Breast epithelium (tissue), 4 donors: Measurements from ENCODE around the gene VPS35L. TPM values are rescaled to one million over a fixed set of nuclear protein-coding genes. Genes with fewer than 3 reads are reported as not detected.

Experiments used
- DNase-seq, 2 donors: peaks; one replicate each; pipeline ENCODE4 v3.0.0-alpha.2; 2019; ENCODE audit warnings: low spot score in 2 of 2
- H3K27ac ChIP-seq, 2 donors: fragments of 200-600 bp; sonication (generic) in 1 of 2; one replicate each; pipeline ENCODE4 v1.5.1; 2016 to 2019; ENCODE audit warnings: mild to moderate bottlenecking in 1 of 2
- H3K27me3 ChIP-seq, 2 donors: fragments of 200-600 bp; sonication (generic) in 1 of 2; one replicate each; pipeline versions ENCODE4 v1.5.1 to v1.6.0; 2017 to 2019; ENCODE audit warnings: control low read depth in 1 of 2, mild to moderate bottlenecking in 1 of 2
- H3K36me3 ChIP-seq: fragments of 200-600 bp; one replicate; pipeline ENCODE4 v1.5.1; 2019
- H3K4me1 ChIP-seq, 2 donors: fragments of 200-600 bp; sonication (generic); one replicate each; pipeline ENCODE4 v1.5.1; 2016 to 2019; ENCODE audit warnings: control low read depth in 1 of 2
- H3K4me3 ChIP-seq, 3 donors: fragments of 200-600 bp; sonication (generic); 1 replicate in 2 of 3; 2 replicates in 1 of 3; pipeline ENCODE4 v1.5.1; 2016 to 2019; ENCODE audit warnings: mild to moderate bottlenecking in 3 of 3, moderate library complexity in 2 of 3
- H3K9me3 ChIP-seq, 2 donors: fragments of 200-600 bp; sonication (generic) in 1 of 2; one replicate each; pipeline ENCODE4 v1.5.1; 2016 to 2019; ENCODE audit warnings: control low read depth in 1 of 2
- POLR2A ChIP-seq: fragments of 450-650 bp; IDR thresholded peaks from one replicate; pipeline ENCODE4 v1.6.1; 2016; ENCODE audit warnings: antibody characterized with exemption, mild to moderate bottlenecking, moderate library complexity
- POLR2AphosphoS5 ChIP-seq, 3 donors: sonication (generic); formaldehyde crosslinking; IDR thresholded peaks; one replicate each; pipeline ENCODE4 v1.6.1; 2017; ENCODE audit warnings: antibody characterized with exemption in 3 of 3
- intact Hi-C: fragments of 100-400 bp; cut with DNase I; formaldehyde crosslinking; loops from one replicate; pipeline ENCODE4 v1.15.1; 2023; ENCODE audit warnings: low total_unique reads
- total RNA-seq, 3 donors: library from RNA; depleted of rRNA; stranded (reverse); fragments of >200 nt; gene quantifications; one replicate each; pipeline ENCODE4 v1.1.0, GENCODE V29; 2016
- TF ChIP-seq, protein P1 (sequence below), 3 donors: fragments of 450-650 bp; IDR thresholded peaks; one replicate each; pipeline ENCODE4 v1.5.1; 2016 to 2017; ENCODE audit warnings: antibody characterized with exemption in 3 of 3, mild to moderate bottlenecking in 3 of 3, moderate library complexity in 3 of 3

The VPS35L gene
- total RNA-seq, 3 donors from 2014 or later, result 36.4 to 43.3 (median 40.5) TPM

- no peak for DNase-seq
- TF ChIP-seq POLR2AphosphoS5 (IDR thresholded peaks at IDR 0.05) (no peak), POLR2A (no peak)
- TF ChIP-seq, protein P1, sequence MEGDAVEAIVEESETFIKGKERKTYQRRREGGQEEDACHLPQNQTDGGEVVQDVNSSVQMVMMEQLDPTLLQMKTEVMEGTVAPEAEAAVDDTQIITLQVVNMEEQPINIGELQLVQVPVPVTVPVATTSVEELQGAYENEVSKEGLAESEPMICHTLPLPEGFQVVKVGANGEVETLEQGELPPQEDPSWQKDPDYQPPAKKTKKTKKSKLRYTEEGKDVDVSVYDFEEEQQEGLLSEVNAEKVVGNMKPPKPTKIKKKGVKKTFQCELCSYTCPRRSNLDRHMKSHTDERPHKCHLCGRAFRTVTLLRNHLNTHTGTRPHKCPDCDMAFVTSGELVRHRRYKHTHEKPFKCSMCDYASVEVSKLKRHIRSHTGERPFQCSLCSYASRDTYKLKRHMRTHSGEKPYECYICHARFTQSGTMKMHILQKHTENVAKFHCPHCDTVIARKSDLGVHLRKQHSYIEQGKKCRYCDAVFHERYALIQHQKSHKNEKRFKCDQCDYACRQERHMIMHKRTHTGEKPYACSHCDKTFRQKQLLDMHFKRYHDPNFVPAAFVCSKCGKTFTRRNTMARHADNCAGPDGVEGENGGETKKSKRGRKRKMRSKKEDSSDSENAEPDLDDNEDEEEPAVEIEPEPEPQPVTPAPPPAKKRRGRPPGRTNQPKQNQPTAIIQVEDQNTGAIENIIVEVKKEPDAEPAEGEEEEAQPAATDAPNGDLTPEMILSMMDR (IDR thresholded peaks at IDR 0.05), result no peak
- Histone ChIP-seq H3K9me3 (no peaks in the 10 kb centered on the region), H3K27me3 (no peaks in the 10 kb centered on the region), H3K4me1 (peaks cover 5 to 24% of the 10 kb centered on the region in 2 donors), H3K36me3 (no peaks in the 10 kb centered on the region), H3K4me3 (peak overlapping the region; percentile 69 to 99 (median 88)), H3K27ac (peak overlapping the region; percentile 76 to 94)
- intact Hi-C loops, result loop anchor here (10.0 kb wide), 1 partner anchor 166 kb away; the partner anchor contains the start of gene GPRC5B
Observed at GRCh38 chr16:19718624-19718965, 163.1 kb downstream of the VPS35L start.

DNA sequence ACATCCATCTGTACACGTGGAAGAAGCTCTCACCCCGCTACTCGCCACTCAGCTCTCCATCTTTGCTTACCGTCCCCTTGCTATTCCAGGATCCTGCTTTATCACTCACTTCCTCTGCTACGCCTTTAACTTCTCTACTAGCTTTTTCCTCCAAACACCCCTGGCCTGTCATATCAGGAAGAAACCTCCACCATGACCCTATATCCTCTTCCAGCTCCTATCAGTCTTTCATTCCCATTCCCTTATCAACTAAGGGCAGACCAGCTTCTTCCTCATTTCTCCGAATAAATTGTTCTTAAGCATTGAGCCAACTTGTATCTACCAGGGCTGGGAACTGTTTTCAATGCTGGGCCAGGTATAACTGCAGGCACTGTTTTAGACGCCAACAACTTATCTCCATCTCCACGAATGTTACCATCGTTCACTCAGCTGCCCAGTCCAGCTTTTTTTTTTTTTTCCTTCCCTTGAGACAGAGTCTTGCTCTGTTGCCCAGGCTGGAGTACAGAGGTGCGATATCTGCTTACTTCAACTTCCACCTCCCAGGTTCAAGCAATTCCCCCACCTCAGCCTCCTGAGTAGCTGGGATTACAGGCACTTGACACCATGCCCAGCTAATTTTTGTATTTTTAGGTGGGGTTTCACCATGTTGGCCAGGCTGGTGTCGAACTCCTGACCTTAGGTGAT lies 166.9 kb downstream of the VPS35L start:
- Histone ChIP-seq H3K9me3 (no peaks in the 10 kb centered on the region), H3K4me3 (no peak overlapping the region), H3K36me3 (no peaks in the 10 kb centered on the region), H3K4me1 (peaks cover 0 to 6% of the 10 kb centered on the region in 2 donors), H3K27me3 (no peaks in the 10 kb centered on the region), H3K27ac (no peak overlapping the region)
- TF ChIP-seq, protein P1 (IDR thresholded peaks at IDR 0.05), result no peak
- TF ChIP-seq POLR2AphosphoS5 (IDR thresholded peaks at IDR 0.05) (no peak), POLR2A (no peak)
- DNase-seq, result no peak
- intact Hi-C loops, result no loop called here

DNA sequence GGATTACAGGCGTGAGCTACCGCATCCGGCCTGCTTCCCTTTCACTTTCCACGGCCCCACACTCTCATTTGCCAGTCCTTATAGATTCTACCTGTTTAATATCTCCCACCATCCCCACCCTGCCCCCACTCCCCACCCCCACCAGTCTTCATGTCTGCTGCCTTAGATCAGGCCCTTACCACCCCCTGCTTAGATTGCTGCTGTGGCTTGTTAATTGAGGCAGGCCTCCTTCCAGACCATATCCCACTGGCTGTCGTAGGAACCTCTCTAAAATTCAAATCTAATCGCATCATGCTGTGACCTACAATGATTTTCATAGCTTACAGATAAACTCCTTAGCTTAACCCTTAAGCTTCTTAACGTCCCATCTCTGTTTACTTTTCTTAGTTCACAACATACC lies 167.5 kb downstream of the VPS35L start:
- H3K36me3 ChIP-seq, result no peaks in the 10 kb centered on the region
- H3K4me1 ChIP-seq, result peaks cover 0 to 6% of the 10 kb centered on the region in 2 donors
- H3K4me3 ChIP-seq, result no peak overlapping the region
- intact Hi-C loops, result no loop called here
- TF ChIP-seq, protein P1 (IDR thresholded peaks at IDR 0.05), result no peak
- no peak for TF ChIP-seq POLR2A
- TF ChIP-seq POLR2AphosphoS5 (IDR thresholded peaks at IDR 0.05), result no peak
- no peaks in the 10 kb centered on the region for H3K9me3 ChIP-seq
- no peaks in the 10 kb centered on the region for H3K27me3 ChIP-seq
- DNase-seq, result no peak
- no peak overlapping the region for H3K27ac ChIP-seq

- TF ChIP-seq POLR2AphosphoS5 (IDR thresholded peaks at IDR 0.05), result no peak
- TF ChIP-seq POLR2A, result no peak
- TF ChIP-seq, protein P1 (IDR thresholded peaks at IDR 0.05), result no peak
- intact Hi-C loops, result no loop called here
- no peaks in the 10 kb centered on the region for H3K36me3 ChIP-seq
Observed at GRCh38 chr16:19728636-19728965, 173.1 kb downstream of the VPS35L start.

DNA sequence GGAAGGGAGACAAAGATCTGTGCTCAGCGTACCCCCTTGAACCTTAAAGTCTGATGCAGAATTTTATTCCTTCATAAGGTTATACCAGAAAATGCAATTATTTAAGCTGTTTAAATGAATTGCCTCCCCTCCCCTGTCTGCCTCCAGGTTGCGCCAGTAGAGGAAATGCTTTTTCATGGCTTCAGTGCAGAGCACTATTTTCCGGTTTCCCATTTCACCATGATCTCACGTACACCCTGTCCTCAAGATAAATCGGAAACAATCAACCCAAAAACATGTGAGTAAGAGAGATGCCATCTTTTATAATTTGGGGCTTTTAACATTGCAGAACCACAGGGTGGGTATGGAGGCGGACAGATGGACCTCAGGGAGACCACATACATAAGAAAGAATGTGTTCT lies 178.0 kb downstream of the VPS35L start:
- no peaks in the 10 kb centered on the region for H3K36me3 ChIP-seq
- TF ChIP-seq, protein P1 (IDR thresholded peaks at IDR 0.05), result no peak
- no peak for TF ChIP-seq POLR2AphosphoS5 (IDR thresholded peaks at IDR 0.05)
- no peak for TF ChIP-seq POLR2A

More at GRCh38 chr16:19728636-19728965, 173.1 kb downstream of the VPS35L start:
- H3K9me3 ChIP-seq, result no peaks in the 10 kb centered on the region
- H3K4me3 ChIP-seq, result no peak overlapping the region
- DNase-seq, result no peak
- no peak overlapping the region for H3K27ac ChIP-seq
- H3K27me3 ChIP-seq, result no peaks in the 10 kb centered on the region
- H3K4me1 ChIP-seq, result no peaks in the 10 kb centered on the region

More for the DNA sequence above, 178.0 kb downstream of the VPS35L start:
- Histone ChIP-seq H3K9me3 (no peaks in the 10 kb centered on the region), H3K4me3 (no peak overlapping the region), H3K4me1 (no peaks in the 10 kb centered on the region), H3K27ac (no peak overlapping the region), H3K27me3 (no peaks in the 10 kb centered on the region)
- no peak for DNase-seq
- intact Hi-C loops, result no loop called here
